ENCODE data around the gene DTHD1.

DNA sequence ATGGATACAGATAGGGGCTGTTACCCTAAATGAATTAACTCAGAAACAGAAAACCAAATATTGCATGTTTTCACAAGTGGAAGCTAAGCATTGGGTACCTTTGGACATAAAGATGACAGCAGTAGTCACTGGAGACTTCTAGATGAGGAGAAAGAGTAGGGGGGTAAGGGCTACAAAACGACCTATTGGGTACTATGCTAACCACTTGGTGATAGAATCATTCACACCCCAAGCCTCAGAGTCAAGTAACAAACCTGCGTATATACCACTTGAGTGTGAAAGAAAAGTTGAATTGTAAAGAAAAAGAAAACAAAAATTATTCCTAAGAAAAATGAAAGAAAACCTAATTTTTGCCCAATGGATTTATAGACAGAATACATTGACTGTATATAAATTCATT, 29.4 kb upstream of the DTHD1 start:
- TF ChIP-seq MTA3 (IDR thresholded peaks at IDR 0.05; ENCODE audit: borderline replicate concordance, low read length) (no peak), BCL11A (IDR thresholded peaks at IDR 0.05; ENCODE audit: low read depth, low read length) (no peak), POLR2A (IDR thresholded peaks at IDR 0.05; ENCODE audit: low read depth, low read length) (no peak), TCF3 (IDR thresholded peaks at IDR 0.05; ENCODE audit: borderline replicate concordance, insufficient read depth, low read depth, low read length) (no peak), YY1 (IDR thresholded peaks at IDR 0.05; ENCODE audit: low read depth, low read length) (no peak), RFX5 (IDR thresholded peaks at IDR 0.05; ENCODE audit: low read depth, low read length) (no peak), KAT2A (conservative IDR thresholded peaks at IDR 0.05; ENCODE audit: control insufficient read depth, low read depth, low read length) (no peak), CBFB (IDR thresholded peaks at IDR 0.05; ENCODE audit: low read depth) (no peak), ZNF384 (IDR thresholded peaks at IDR 0.05; ENCODE audit: borderline replicate concordance, low read depth, low read length) (no peak)
- TF ChIP-seq, protein P1, sequence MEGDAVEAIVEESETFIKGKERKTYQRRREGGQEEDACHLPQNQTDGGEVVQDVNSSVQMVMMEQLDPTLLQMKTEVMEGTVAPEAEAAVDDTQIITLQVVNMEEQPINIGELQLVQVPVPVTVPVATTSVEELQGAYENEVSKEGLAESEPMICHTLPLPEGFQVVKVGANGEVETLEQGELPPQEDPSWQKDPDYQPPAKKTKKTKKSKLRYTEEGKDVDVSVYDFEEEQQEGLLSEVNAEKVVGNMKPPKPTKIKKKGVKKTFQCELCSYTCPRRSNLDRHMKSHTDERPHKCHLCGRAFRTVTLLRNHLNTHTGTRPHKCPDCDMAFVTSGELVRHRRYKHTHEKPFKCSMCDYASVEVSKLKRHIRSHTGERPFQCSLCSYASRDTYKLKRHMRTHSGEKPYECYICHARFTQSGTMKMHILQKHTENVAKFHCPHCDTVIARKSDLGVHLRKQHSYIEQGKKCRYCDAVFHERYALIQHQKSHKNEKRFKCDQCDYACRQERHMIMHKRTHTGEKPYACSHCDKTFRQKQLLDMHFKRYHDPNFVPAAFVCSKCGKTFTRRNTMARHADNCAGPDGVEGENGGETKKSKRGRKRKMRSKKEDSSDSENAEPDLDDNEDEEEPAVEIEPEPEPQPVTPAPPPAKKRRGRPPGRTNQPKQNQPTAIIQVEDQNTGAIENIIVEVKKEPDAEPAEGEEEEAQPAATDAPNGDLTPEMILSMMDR (IDR thresholded peaks at IDR 0.05 in 2 of 3, conservative IDR thresholded peaks at IDR 0.05 in 1 of 3; ENCODE audit: control insufficient read depth in 2 of 3, extremely low read depth in 1 of 3, insufficient read depth in 1 of 3, low read depth in 3 of 3, low read length in 3 of 3), result no peak
